Bone marrow (tissue), 2 donors: ENCODE data around the gene NEUROD2.
"Not testable (repeated sequence)": the region's sequence is repeated elsewhere in the genome, so short reads cannot be mapped to it uniquely, and the experiment has no call there.

Experiments used
- DNase-seq, 2 donors: peaks; one replicate each; lab custom pipeline; 2025; lab: John Stamatoyannopoulos, UW

Gene NEUROD2

DNA sequence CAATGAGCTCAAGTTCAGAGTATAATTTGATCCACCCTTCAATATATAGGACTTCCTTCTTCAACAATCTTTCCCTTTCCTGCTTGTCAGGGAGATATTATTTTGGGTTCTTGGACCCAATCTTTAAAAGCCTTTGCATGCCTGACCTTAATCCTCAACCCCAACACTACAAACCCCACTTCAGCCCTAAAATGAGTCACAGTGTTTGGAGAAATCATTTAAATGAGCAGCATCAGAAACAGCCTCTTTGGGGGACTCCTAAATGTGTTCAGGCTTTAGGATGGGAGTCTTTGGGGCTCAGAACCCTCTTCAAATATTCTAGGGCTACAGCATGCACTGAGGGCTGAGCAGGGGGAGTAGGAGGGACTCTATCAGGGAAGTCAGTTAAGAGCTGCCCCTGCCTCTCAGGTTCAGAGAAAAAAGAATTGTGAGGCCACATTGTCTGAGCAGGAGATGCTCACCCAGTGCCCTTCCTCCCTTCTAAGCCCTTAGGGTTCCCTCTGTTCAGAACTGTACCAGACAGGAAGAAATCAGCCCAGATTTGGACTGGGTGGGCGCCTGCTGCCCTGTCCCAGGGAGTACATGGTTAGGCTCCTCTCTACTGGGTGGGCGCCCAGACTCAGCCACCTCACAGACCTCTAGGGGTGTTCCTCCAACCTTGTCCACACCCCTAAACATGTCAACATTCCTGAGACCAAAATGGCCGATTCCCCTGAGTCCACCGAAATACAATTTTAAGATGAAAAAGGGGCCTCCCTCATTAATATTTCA lies 5.0 kb downstream of the NEUROD2 start:
- DNase-seq, result no peak

DNA sequence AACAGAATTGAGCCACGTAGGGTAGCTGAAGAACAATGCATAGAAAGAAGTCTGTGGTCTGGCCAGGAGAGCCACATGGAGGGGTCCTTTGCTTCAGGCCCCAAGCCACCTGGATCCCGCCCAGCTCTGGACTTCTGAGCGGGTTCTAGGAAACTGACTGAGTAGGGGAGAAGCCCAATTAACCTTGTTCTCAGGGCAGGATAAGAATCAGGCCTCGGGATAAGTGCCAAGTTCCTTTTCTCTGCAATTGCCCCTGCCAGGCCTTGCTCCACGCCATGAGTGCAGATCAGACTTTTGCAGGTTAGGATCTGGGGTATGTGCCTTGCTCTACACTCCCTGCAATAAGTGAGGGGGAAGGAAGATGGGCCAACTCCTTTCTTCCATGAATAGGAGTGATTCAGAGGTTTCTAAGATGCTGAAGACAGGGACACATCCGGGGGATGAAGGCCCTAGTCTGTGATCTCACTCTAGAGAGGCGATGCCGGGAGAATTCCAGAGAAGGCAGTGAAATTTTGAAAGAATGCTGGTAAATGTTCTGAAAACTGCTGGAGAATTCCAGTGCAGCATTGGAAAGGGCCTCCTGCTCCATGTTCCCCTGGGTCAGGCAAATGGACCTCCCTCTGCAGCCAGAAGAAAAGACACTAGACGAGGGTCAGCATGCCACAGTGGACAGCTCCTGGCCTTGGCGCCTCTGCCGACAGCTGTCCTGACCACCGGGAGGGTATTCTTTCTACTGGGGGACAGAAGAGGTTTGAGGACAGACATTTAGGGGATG lies 5.8 kb downstream of the NEUROD2 start:
- no peak for DNase-seq

DNA sequence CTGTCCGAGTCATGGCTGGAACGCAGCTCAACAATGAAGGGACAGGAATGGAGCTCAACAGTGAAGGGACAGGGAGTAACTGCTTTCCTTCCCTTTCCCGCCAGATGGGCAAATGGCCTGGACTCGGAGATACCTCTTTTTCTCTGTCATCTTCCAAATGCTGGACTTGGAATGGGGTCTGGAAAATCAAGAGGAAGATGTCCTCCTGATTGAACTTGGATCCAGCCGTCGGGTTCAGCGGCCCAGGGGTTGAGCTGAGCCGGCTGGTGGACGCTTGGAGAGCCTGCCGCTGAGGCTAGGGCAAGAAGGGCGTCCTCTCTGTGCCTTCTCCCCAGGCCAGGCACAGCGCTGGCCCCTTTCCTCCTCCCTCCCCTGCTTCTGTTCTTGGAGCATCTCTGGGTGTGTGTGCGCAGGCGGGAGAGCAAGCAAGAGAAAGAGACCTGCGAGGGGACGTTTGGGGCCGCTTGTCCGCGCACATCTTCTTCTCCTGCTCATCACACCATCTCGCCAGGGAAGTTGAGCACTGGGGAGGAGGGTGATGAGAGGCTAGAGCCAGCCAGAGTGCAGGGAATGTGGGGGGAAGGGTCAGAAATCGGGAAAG lies 6.6 kb downstream of the NEUROD2 start:
- DNase-seq, result no peak

DNA sequence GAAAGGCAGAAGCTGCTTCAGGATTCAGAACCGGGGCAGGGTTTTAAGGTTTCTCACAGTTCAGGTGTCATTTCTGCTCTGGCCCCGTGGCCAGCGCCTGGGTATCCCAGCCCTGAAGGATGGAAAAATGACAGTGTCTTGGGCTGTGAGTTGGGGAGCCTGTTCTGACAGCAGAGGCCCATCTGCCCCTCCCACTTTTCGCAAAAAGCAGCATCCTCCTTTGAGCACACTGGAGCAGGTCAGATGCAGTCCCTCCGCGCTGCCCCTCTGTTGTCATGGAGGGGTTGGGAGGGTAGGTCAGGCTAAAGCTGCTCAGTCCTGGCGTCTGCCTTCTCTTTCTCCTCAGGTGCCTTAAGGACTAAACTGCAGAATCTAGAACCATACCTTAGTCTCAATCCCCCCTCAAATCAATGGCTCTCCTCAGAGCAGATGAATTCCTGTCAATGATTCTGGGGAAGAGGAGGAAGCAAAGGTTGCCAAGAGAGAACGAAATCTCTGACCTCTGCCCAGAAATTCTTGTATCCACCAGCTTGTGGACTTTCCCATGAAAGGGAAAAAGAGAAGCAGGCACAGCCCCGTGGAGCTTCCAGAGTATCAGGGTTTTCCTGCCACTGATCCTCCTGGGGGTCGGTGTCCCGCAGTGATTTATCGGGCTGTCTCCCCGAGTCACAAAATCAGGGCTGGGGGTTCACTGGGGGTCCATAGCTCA lies 7.3 kb downstream of the NEUROD2 start:
- DNase-seq, result no peak

DNA sequence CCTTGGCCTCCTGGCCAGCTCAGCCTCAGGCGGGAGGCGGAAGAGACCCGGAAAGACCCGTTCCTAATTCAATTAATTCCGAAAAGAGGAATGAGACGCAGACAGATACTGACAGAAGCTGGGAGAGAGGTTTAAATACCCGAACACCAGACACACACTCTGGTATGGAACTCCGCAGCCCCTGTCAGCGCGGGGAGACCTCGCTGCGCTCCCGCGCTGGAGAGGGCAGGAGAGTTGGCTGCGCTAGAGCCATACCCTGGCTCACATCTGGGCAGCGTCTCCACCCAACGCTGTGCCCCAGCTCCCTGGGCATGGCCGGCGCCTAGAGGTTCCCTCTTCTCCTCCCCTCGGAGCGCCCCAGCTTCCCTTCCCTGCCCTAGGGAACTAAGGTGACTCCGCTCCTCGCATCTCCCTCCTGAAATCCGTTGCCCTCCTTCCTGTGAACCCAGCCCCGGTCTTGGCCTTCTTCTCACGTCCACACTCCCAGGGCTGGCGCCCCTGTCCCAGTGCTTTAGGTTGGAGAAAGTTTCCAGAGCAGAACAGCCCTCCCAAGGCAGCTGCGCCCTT lies 8.0 kb downstream of the NEUROD2 start:
- DNase-seq, result no peak

DNA sequence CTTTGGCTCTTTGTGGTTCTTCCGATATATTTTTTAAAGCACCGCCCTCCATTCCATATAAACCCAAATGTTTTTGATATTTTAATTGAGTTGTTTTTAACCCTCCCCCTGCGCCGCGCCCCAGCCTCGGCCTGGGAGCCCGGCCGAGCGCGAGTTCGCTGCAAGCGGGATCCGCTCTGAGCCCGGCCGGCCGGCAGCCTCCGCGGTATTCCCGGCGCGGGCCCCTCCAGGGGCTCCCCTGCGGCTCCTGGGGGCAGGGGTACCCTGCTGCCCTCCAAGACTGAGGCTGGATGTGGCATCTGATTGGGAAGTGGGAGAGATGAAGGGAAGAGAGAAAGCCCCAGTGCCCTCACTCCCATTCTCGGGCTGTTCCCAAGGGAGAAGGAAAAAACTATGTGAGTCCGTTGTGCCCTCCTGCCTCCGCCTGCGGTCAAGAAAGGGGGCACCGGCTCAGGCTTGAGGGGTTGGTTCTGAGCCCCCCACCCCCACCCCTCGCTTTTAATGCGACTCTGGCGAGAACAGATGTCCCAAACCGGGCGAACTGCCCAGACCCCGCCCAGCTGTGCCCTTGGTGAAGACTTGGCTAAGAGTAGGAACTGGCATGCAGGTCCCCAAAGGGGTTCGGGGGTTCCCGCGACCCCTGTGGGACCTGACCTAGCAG lies 8.6 kb downstream of the NEUROD2 start:
- no peak for DNase-seq

DNA sequence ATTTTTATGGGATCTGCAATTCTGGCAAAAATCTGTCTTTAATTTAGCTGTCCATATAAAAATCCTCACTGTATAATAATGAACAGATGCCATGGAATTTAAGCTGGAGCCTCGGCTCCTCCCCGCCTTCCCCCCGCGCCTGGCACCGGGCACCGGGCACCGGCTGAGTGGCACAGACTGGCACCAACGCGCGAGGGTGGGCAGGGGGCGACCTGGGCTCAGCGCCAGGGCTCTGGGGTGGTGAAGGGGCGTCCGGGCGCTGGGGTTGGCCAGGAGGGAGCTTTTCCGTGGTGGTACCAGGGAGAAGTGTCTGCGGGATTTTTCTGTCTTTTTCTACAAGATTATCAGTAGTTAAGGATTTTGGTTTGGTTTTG lies 9.1 kb downstream of the NEUROD2 start:
- no peak for DNase-seq

DNA sequence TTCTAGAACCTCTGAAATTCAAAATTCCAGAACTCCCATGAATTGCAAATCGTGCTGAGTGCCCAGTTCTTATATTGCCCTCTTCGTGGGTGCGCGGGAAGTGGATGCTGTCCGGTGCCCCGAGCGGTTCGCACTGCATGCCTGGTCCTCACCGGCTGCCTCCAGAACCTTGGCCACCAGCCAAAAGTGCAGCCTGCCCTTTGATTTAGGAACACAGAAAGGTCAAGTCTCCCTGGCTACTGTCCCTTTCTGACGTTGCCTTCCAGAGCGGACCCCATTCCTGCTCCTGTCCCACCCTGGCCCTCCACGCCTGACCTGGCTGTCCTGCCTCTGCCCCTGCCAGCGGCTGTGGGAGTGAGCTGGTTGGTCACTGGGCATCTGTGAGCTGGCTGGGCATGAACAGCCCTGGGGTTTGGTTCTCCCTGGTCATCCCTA lies 9.7 kb downstream of the NEUROD2 start:
- no peak for DNase-seq

DNA sequence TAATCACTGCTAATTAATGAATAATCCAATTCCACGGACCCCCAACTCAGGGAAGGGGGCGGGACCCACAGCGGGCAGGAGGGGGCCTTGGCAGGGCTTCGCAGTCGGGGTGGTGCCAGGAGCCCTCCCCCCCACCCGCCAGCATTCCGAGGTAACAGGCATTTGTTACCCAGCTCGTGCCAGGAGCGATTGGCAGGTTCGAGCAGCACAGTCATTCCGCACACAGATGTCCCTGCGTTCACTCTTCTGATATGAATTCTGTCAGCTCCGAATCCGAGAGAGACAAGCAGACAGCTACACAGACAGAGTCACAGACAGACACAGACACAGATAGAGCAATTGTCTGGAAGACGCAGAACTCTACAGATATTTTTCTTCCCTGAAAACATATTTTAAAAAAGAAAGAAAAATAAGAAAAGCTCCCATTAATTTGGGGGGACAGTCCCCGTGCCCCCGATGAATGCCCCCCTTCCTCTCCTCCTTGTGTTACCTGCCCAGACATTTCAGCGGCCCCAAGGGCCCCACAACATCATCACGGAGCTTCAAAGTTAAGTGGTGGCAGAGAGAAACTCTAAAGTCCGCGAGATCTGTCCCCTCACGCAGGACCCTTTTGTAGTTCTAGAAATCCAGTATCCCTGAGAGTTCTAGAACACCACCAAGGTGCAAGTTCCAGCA lies 10.2 kb downstream of the NEUROD2 start:
- DNase-seq, result no peak

DNA sequence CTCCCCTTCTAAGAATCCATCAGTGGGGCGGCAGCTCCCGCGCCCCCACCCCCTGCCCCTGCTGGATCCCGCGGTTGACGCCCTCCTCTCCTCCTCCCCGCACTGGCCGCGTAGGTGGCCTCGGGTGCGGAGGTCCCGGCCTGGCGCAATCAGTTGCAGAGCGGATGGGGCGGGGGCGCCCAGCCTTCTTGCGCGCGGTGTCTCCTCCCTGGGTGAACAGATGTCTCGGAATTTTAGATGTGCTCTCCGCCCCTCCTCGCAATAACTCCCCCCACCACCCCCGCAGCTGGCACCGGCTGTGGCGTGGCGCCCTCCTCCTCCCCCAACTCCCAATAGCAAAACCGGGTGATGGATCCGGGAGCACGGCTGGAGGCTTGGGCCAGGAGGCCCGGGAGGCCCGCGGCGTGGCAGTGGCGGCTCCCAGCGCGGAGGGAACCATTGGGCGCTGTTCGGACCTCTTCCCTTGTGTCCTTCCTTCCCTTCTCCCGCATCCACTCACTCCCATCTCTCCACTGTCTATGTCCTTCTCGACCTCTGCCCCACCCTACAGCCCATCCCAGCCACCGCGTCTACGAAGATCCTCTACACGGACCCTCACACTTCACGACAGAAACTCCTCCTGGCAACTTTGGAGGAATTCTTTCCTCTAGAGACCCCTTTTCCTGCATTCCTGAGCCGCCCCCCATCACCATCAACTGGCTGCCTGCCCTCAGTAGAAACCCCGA lies 11.0 kb downstream of the NEUROD2 start:
- DNase-seq, result no peak

DNA sequence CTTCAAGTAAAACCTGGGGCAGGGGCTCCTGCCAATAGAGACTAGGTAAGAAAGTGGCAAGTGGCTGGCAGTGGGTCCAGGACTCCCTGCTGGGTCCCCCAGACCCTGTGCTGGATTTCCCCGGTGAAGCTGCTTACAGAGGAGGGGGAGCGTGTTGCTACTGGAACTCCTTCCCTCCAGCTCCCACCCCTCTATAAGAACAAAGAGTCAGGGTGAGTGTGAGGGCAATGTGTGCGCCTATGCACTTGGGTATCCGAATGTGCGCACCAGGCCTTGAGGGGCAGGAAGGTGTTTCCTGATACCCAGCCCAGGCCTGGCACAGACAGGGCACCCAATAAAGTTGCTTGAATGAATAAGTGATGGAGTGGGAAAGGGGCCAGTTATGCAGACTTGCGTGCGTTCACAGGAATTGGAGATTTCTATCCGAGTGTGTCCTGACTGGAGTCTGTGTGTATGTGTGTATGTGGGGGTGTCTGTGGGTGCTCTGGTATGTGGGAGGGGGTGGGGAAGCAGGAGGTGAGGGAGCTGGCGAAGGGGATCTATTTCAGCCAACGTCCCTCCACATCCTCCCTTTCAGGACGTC lies 11.7 kb downstream of the NEUROD2 start:
- DNase-seq, result no peak

DNA sequence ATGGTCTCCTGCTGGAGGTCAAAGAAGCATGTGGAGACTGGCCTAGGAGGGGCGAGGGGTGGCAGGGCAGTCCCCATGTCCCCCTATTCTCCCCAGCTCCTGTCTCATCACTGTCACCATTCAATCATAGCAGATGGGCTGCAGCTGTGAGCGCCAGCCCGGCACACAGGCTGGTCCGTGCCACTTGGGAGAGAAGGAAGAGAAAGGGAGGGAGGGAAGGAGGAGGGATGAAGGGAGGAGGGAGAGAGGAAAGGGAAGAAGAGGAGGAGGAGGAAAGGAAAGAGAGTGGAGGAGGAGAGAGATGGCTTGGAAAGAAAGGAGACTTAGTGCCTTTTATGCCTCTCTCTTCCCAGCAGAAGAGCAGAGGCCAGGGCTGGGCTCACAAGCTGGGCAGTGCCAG lies 12.4 kb downstream of the NEUROD2 start:
- DNase-seq, result no peak

DNA sequence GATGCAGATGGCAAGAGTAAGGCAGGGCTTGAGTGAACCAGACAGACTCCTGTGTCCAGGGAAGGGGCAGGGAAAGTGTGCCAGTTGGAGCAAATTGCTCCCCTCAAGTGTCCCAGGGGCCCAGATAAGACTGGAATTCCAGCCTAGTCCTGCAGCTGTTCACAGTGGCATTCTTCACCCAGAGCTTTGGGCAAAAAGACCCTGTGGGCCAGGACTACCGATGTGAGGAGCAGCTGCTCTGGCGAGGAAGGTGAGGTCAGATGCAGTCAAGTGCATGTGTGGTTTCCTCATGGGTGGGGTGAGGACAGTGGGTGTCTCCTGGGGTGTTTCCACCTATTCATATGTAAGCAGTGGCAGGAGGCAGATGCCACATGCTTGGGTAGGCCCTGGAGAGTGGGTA lies 14.3 kb downstream of the NEUROD2 start:
- no peak for DNase-seq

DNA sequence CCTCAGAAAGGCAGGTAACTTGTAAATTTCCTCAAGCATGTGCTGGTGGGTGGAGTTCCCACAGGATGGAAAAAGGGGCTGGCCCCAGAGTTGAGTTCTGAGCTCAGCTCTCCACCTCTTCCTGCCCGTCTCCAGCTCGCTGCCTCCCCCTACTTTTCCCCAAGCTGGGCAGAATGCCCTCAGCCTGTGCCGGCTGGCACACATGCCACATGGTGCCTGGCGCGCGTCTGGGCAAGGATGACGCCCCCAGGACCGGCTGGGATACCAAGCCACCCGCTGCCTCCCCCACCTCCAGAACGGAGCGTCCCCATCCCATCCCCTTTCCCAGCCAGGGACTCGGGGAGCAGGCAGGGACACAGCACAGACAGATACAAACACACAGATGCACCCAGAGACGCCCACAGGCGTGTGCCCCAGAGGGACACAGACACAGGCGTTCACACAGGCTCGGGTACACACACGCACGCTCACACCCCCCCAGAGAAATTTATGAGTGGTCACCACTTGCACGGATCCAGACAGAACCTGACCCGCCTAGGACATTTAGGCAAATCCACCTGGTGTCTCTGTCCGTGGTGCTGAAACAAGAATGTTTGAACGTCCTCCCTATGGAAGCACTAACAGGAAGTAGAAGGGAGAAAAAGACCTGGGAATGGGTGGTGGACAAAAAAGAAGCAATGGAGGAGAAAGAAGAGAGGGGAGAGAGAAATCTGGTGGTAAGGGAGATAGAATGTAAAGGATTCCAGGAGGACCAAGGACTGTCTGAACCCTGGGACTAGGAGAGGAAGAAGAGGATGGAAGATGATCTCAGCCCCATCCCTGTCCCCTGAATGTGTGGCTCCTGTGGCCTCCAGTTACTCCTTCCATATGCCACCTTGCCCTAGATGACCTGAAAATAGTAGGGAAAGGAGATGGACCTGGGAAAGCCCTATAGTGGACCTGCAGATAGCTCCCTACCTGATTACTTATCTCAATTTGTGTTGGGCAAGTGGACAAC lies 15.5 kb downstream of the NEUROD2 start:
- DNase-seq, result no peak

DNA sequence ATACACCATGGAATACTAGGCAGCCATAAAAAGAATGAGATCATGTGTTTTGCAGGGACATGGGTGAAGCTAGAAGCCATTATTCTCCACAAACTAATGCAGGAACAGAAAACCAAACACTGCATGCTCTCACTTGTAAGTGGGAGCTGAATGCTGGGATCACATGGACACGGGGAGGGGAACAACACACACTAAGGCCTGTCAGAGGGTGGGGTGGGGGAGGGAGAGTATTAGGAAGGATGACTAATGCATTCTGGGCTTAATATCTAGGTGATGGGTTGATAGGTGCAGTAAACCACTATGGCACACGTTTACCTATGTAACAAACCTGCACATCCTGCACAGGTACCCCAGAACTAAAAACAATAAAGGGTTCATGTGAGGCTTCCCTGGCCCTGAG lies 17.5 kb downstream of the NEUROD2 start:
- not testable (repeated sequence) for DNase-seq

DNA sequence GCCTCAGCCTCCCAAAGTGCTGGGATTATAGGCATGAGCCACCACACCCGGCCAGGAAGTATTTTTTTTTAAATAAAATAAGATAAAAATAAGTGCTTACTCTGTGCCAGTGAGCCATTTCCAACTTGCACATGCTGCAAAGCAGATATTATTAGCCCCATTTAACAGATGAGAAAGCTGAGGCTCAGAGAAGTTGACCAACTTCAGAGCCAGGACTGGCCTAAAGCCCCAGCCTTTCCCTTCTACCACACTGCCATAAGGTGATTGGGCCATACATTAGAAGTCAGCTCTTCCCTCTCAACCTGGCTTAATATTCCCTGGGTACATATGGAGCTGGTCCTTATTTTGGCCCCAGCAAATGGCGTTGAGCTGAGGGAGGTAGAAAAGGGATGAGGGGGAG lies 25.1 kb downstream of the NEUROD2 start:
- no peak for DNase-seq

DNA sequence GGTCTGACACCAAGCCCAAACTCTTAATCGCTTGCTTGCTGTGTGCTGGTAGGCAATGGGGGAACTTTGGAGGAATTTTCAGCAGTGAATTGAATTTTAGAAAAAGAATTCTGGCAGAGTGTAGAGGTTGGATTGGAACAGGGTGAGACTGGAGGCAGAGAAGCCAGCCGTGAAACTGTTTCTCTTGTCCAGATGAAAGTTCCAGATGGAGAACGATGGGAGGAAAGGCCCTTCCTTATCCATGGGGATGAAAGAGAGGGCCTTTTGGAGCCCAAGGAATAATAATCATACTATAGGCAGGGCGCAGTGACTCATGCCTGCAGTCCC lies 26.0 kb downstream of the NEUROD2 start:
- DNase-seq, result no peak

DNA sequence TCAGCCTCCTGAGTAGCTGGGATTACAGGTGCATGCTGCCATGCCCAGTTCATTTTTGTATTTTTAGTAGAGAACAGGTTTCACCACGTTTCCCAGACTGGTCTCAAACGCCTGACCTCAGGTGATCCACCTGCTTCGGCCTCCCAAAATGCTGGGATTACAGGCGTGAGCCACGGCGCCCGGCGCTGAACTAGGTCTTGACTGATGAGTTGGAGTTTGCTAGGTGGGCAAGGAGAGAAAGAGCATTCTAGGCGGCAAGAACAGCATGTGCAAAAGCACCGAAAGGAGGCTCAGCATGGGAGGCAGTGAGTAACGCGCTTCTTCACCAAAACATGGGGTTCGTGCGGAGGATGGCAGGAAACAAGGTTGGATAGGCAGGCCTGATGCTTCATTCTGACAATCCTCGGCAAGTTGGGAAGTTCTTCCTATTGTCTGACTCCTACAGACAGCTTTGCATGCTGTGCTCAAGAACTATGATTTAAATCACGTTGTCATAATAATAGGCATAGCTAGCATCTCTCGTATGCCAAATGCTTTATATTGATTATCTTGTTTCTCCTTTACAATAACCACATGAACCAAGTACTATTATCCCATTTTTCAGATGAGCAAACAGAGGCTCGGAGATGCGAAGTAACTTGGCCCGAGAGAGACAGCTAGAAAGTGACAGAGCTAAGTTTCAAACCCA lies 26.5 kb downstream of the NEUROD2 start:
- DNase-seq, result no peak
